ENCODE measurements around the gene TBL2. TPM values are rescaled to one million over a fixed set of nuclear protein-coding genes. Genes with fewer than 3 reads are reported as not detected.

The TBL2 gene
- polyA plus RNA-seq, 2 of the 4 experiments (the other 2 are of a cell fraction): 34.4 to 46.4 TPM

GRCh38 chr7:73557397-73558257, 20.8 kb downstream of the TBL2 start, which contains the start of gene BCL7B (continued):
- TF ChIP-seq CTCF (IDR thresholded peaks at IDR 0.05) (no peak), HES2 (IDR thresholded peaks at IDR 0.05) (no peak), FOXS1 (CRISPR knock-in tag; IDR thresholded peaks at IDR 0.05) (peak; percentile 64; the same call in 1 of the 2 replicates), HMGXB4 (CRISPR knock-in tag; IDR thresholded peaks at IDR 0.05; ENCODE audit: borderline replicate concordance) (no peak), RCOR1 (IDR thresholded peaks at IDR 0.05; ENCODE audit: low read depth, low read length) (no peak), MAFK (IDR thresholded peaks at IDR 0.05; ENCODE audit: partially characterized antibody) (no peak), PBX3 (IDR thresholded peaks at IDR 0.05) (no peak), TP53 (CRISPR knock-in tag; IDR thresholded peaks at IDR 0.05) (0 out of 2 replicates have a peak, but pooled peaks have one; percentile 36), ZNF302 (CRISPR knock-in tag; IDR thresholded peaks at IDR 0.05) (no peak), EHF (CRISPR knock-in tag; IDR thresholded peaks at IDR 0.05) (peak; percentile 87), MAX (IDR thresholded peaks at IDR 0.05) (peak; percentile 98), CHD4 (IDR thresholded peaks at IDR 0.05; ENCODE audit: borderline replicate concordance) (peak; percentile 80; the same call in 1 of the 2 replicates), PHF8 (IDR thresholded peaks at IDR 0.05; ENCODE audit: borderline replicate concordance, low read depth) (peak; percentile 61), RARB (CRISPR knock-in tag; IDR thresholded peaks at IDR 0.05) (peak; percentile 47; the same call in 1 of the 2 replicates), USF2 (IDR thresholded peaks at IDR 0.05) (no peak), TFCP2L1 (CRISPR knock-in tag; IDR thresholded peaks at IDR 0.05) (peak; percentile 78; the same call in 1 of the 2 replicates), POLR2A (IDR thresholded peaks at IDR 0.05; ENCODE audit: low read length) (peak; percentile 71), KDM5A (IDR thresholded peaks at IDR 0.05) (no peak), CEBPB (IDR thresholded peaks at IDR 0.05) (no peak), JUNB (IDR thresholded peaks at IDR 0.05) (no peak), ZFP36 (IDR thresholded peaks at IDR 0.05; ENCODE audit: borderline replicate concordance, partially characterized antibody) (no peak), ZSCAN20 (CRISPR knock-in tag; IDR thresholded peaks at IDR 0.05) (0 out of 2 replicates have a peak, but pooled peaks have one; percentile 24), MAZ (IDR thresholded peaks at IDR 0.05; ENCODE audit: borderline replicate concordance, low read depth, low read length) (no peak), HEYL (CRISPR knock-in tag; IDR thresholded peaks at IDR 0.05) (no peak), BHLHE40 (IDR thresholded peaks at IDR 0.05; ENCODE audit: low read depth, low read length) (no peak), ATOH8 (CRISPR knock-in tag; IDR thresholded peaks at IDR 0.05; ENCODE audit: low read depth) (peak; percentile 95), NPAS2 (CRISPR knock-in tag; IDR thresholded peaks at IDR 0.05; ENCODE audit: borderline replicate concordance) (no peak), GATA3 (IDR thresholded peaks at IDR 0.05; ENCODE audit: borderline replicate concordance) (no peak), ESRRA (IDR thresholded peaks at IDR 0.05; ENCODE audit: borderline replicate concordance, low read length) (no peak), NFE2L2 (conservative IDR thresholded peaks at IDR 0.05; ENCODE audit: low read length) (no peak), EP300 (IDR thresholded peaks at IDR 0.05) (no peak), HOXB5 (CRISPR knock-in tag; IDR thresholded peaks at IDR 0.05) (peak; percentile 95), CHD2 (IDR thresholded peaks at IDR 0.05; ENCODE audit: low read length, partially characterized antibody) (no peak), KDM1A (IDR thresholded peaks at IDR 0.05; ENCODE audit: low read depth) (peak; percentile 62; the same call in 1 of the 2 replicates)

Measured in A549 (cell line).